ENCODE data around the gene MRPL11. TPM values are rescaled to one million over a fixed set of nuclear protein-coding genes. Genes with fewer than 3 reads are reported as not detected.

MRPL11 gene
- total RNA-seq = 24.7 and 30.1 TPM in 2 replicates

DNA sequence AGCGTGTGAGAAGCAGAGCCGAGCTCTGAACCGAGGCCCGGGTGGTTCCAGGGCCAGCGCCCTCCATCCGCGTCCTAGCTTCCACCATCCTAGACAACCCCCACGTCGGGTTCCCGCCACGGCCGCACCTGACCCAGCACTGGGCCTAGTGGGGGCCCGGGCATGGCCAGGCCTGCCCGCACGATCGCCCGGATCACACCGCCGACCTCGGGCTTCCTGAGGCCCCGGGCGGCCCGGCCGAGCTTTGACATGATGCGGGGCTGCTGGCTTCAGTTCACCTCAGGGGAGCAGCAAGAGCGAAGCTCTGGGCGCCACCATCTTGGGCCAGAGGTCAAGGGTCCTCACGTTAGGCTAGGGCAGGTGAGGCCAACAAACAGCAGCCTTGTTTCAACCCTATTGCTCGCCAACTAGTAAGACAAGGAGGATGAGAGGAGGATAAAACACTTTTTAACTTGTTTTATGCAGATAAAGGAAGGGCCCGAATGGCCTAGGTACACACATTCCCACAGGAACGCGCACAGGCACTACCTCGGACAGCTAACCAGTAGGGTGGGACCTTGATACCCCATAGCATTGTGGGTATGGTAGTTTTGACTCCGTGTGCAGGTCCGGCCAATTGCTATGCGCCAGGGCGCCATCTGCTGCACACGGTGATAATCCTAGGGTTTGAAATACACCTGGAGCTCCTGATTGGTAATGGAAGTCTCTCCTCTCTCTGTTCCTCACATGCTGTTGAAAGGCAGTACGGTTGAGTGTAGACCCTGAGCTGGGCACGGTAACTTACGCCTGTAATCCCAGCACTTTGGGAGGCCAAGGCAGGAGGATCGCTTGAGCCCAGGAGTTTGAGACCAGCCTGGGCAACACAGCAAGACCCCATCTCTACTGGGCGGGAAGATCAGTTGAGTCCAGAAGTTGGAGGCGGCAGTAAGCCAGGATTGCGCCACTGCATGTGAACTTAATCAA, at the start of gene MRPL11:
Gene MRPL11 (minus strand): TSS at position 345 of the 963 bp plus-strand sequence. CDS start 94 bp downstream, at position 251.

GRCh38 chr11:66480117-66480938, 41.7 kb upstream of the MRPL11 start, which contains the start of gene DPP3:
Gene DPP3, plus strand, starts transcription at chr11:66480434. Its CDS starts 1,767 bp downstream, at chr11:66482201.

GRCh38 chr11:66466225-66467033, 27.8 kb upstream of the MRPL11 start, which contains the start of gene PELI3:
Gene PELI3, plus strand, starts transcription at chr11:66466905. Its CDS starts 1,224 bp downstream, at chr11:66468129.

GRCh38 chr11:66420671-66421476, 17.8 kb downstream of the MRPL11 start, which contains the start of gene NPAS4:
Gene NPAS4, plus strand, starts transcription at chr11:66421035. Its CDS starts 145 bp downstream, at chr11:66421180.

Small RNA genes lying within 50 kb of the gene (small RNA-seq; reads per million reads assigned to genes)
- gene RF00416 = not detected
- gene RNU1-84P = 1.8 reads per million, percentile 76 among the genes with 10 or more reads in this experiment

Other genes with a start within 250 kb of the MRPL11 start
- gene KLC2, start 181.1 kb downstream of the MRPL11 start, total RNA-seq = 23.4 and 25.1 TPM in 2 replicates
- gene RAB1B, start 170.2 kb downstream of the MRPL11 start, total RNA-seq = 75.4 and 129 TPM in 2 replicates
- gene CNIH2, start 160.7 kb downstream of the MRPL11 start, total RNA-seq = 0.87 and 2.4 TPM in 2 replicates
- gene YIF1A, start 149.7 kb downstream of the MRPL11 start, total RNA-seq = 180 and 245 TPM in 2 replicates
- under 0.01 TPM in 1 of 2 replicates, not detected in the other for gene TMEM151A, start 147.0 kb downstream of the MRPL11 start, total RNA-seq
- gene CD248, start 121.8 kb downstream of the MRPL11 start, total RNA-seq = 53.7 and 73.0 TPM in 2 replicates
- 31.7 and 40.4 TPM in 2 replicates for gene RIN1, start 102.4 kb downstream of the MRPL11 start, total RNA-seq
- gene BRMS1, start 93.7 kb downstream of the MRPL11 start, total RNA-seq = 31.4 and 56.2 TPM in 2 replicates
- 17.2 and 22.8 TPM in 2 replicates for gene B4GAT1, start 91.2 kb downstream of the MRPL11 start, total RNA-seq
- 0.39 and 0.76 TPM in 2 replicates for gene SLC29A2, start 67.1 kb downstream of the MRPL11 start, total RNA-seq
- gene NPAS4, start 17.8 kb downstream of the MRPL11 start, total RNA-seq = not detected in 2 replicates
- 12.0 and 14.9 TPM in 2 replicates for gene PELI3, start 28.1 kb upstream of the MRPL11 start, total RNA-seq
- gene DPP3, start 41.6 kb upstream of the MRPL11 start, total RNA-seq = 53.0 and 79.3 TPM in 2 replicates
- gene BBS1, start 71.8 kb upstream of the MRPL11 start, total RNA-seq = 43.4 and 55.0 TPM in 2 replicates
- 10.2 and 14.0 TPM in 2 replicates for gene ZDHHC24, start 107.2 kb upstream of the MRPL11 start, total RNA-seq
- gene ACTN3, start 108.1 kb upstream of the MRPL11 start, total RNA-seq = not detected in 2 replicates
- 11.1 and 71.5 TPM in 2 replicates for gene CTSF, start 129.8 kb upstream of the MRPL11 start, total RNA-seq
- gene CCDC87, start 154.2 kb upstream of the MRPL11 start, total RNA-seq = 0.87 and 1.2 TPM in 2 replicates
- gene CCS, start 154.3 kb upstream of the MRPL11 start, total RNA-seq = 21.4 and 43.6 TPM in 2 replicates
- gene RBM14, start 177.8 kb upstream of the MRPL11 start, total RNA-seq = 37.3 and 39.3 TPM in 2 replicates
- gene RBM4, start 199.9 kb upstream of the MRPL11 start, total RNA-seq = 90.0 and 98.2 TPM in 2 replicates
- 33.0 and 37.3 TPM in 2 replicates for gene RBM4B, start 239.0 kb upstream of the MRPL11 start, total RNA-seq

All from placental epithelial cell (primary cell).